ENCODE measurements around the gene SORCS2. TPM values are rescaled to one million over a fixed set of nuclear protein-coding genes. Genes with fewer than 3 reads are reported as not detected.

The SORCS2 gene
- total and polyA plus RNA-seq, 2 of the 4 experiments (the other 2 are of a cell fraction), result 0.36 to 0.62 TPM

- Histone ChIP-seq H3K9me1 (ENCODE audit: insufficient read depth, low read length) (no peaks in the 10 kb centered on the region), H3K23ac (ENCODE audit: low read depth, low read length) (no peak overlapping the region), H2BK120ac (ENCODE audit: low read depth, low read length) (no peak overlapping the region), H2BK5ac (ENCODE audit: low read depth, low read length, poor library complexity, severe bottlenecking) (no peak overlapping the region), H3K9ac (ENCODE audit: low read depth, low read length) (no peak overlapping the region), H3K9me3 (ENCODE audit: control insufficient read depth, insufficient read depth, low read length) (no peaks in the 10 kb centered on the region), H2BK15ac (ENCODE audit: low read depth, low read length) (no peak overlapping the region), H3K4me1 (ENCODE audit: control insufficient read depth, insufficient read depth, low read length) (no peaks in the 10 kb centered on the region), H3K36me3 (ENCODE audit: control insufficient read depth, insufficient read depth, low read length) (no peaks in the 10 kb centered on the region), H2AK9ac (replicated peaks; ENCODE audit: low read depth, low read length, poor library complexity) (peak overlapping the region; percentile 70), H2AK5ac (ENCODE audit: low read depth, low read length) (no peak overlapping the region), H3K79me1 (ENCODE audit: low read depth in 1 of 2, low read length in 2 of 2) (no peaks in the 10 kb centered on the region), H3K27me3 (ENCODE audit: control insufficient read depth, insufficient read depth, low read length) (peaks cover 54% of the 10 kb centered on the region), H4K5ac (ENCODE audit: low read depth, low read length) (no peak overlapping the region), H3K27ac (ENCODE audit: insufficient read depth, low read length) (no peak overlapping the region), H3K4me3 (ENCODE audit: insufficient read depth, low read depth, low read length) (no peak overlapping the region), H2AFZ (replicated peaks; ENCODE audit: low read length, poor library complexity) (peak overlapping the region; percentile 43), H4K91ac (ENCODE audit: insufficient read depth, low read depth, low read length) (no peak overlapping the region), H4K8ac (ENCODE audit: low read depth in 2 of 2, low read length in 2 of 2) (no peak overlapping the region), H3K14ac (replicated peaks; ENCODE audit: low read depth, low read length) (no peak overlapping the region), H3K18ac (ENCODE audit: low read depth, low read length) (no peak overlapping the region), H4K20me1 (ENCODE audit: insufficient read depth, low read length) (no peaks in the 10 kb centered on the region), H2BK20ac (ENCODE audit: low read depth, low read length) (no peak overlapping the region), H3K56ac (ENCODE audit: extremely low read depth, insufficient read depth, low read length) (no peak overlapping the region), H3K4ac (ENCODE audit: low read depth, low read length) (no peak overlapping the region), H3K4me2 (ENCODE audit: low read depth, low read length) (no peak overlapping the region)
- 64% methylated on average over 9 of the region's 15 CpGs; no CpG with 5 or more reads in 1 of the 2 experiments for WGBS, 2 experiments (ENCODE audit: extremely low coverage in 2 of 2, insufficient read length in 1 of 2)
- CTCF ChIA-PET, result no interaction called here
- TF ChIP-seq POLR2A (IDR thresholded peaks at IDR 0.05; ENCODE audit: low read depth, low read length), result no peak
- TF ChIP-seq RAD21 (IDR thresholded peaks at IDR 0.05; ENCODE audit: low read length), result no peak
- TF ChIP-seq CEBPB (IDR thresholded peaks at IDR 0.05; ENCODE audit: low read depth, low read length), result no peak
- no peak for TF ChIP-seq FOS (IDR thresholded peaks at IDR 0.05; ENCODE audit: low read depth, low read length)
- TF ChIP-seq RCOR1 (IDR thresholded peaks at IDR 0.05; ENCODE audit: insufficient replicate concordance, low read length), result no peak
- no peak for TF ChIP-seq MAFK (IDR thresholded peaks at IDR 0.05; ENCODE audit: low read depth, low read length)
- no peak for TF ChIP-seq MXI1 (IDR thresholded peaks at IDR 0.05; ENCODE audit: borderline replicate concordance, low read depth, low read length)
- TF ChIP-seq, protein P1, sequence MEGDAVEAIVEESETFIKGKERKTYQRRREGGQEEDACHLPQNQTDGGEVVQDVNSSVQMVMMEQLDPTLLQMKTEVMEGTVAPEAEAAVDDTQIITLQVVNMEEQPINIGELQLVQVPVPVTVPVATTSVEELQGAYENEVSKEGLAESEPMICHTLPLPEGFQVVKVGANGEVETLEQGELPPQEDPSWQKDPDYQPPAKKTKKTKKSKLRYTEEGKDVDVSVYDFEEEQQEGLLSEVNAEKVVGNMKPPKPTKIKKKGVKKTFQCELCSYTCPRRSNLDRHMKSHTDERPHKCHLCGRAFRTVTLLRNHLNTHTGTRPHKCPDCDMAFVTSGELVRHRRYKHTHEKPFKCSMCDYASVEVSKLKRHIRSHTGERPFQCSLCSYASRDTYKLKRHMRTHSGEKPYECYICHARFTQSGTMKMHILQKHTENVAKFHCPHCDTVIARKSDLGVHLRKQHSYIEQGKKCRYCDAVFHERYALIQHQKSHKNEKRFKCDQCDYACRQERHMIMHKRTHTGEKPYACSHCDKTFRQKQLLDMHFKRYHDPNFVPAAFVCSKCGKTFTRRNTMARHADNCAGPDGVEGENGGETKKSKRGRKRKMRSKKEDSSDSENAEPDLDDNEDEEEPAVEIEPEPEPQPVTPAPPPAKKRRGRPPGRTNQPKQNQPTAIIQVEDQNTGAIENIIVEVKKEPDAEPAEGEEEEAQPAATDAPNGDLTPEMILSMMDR (conservative IDR thresholded peaks at IDR 0.05; ENCODE audit: low read depth, low read length), result no peak
- no peak for TF ChIP-seq CHD1 (IDR thresholded peaks at IDR 0.05; ENCODE audit: low read depth, low read length)
- no peak for TF ChIP-seq NFE2L2 (IDR thresholded peaks at IDR 0.05; ENCODE audit: low read depth, low read length)
- ATAC-seq (ENCODE audit: low read depth), result no peak
- dilution Hi-C loops (cut with HindIII; ENCODE audit: low sequenced_read_pairs, unreplicated experiment) (no loop called here), intact Hi-C loops (cut with micrococcal nuclease) (no loop called here), in situ Hi-C loops (cut with MboI; ENCODE audit: low sequenced_read_pairs) (no loop called here)
- DNase-seq, result no peak
- POLR2A ChIA-PET (ENCODE audit: unreplicated experiment), result no interaction called here
- BruUV-seq (replicated peaks), result no TSS peak
These were observed 295.8 kb downstream of the SORCS2 start for GRCh38 chr4:7487998-7488671.
